KMS-11 (cell line): ENCODE data around the gene INO80C.

ENCODE experiments used
- H2AFZ ChIP-seq: fragments of 200-600 bp; sonication (generic); 2 replicates; pipeline ENCODE4 v1.6.1; 2016; ENCODE audit warnings: antibody characterized with exemption, mixed run types, low read depth
- H3K27ac ChIP-seq: fragments of 200-600 bp; sonication (generic); 2 replicates; pipeline ENCODE4 v1.6.1; 2016; ENCODE audit warnings: mild to moderate bottlenecking, mixed run types
- H3K27me3 ChIP-seq: fragments of 200-600 bp; sonication (generic); 2 replicates; pipeline ENCODE4 v1.6.1; 2017; ENCODE audit warnings: mild to moderate bottlenecking, low read depth, mixed run types, moderate library complexity; ENCODE audit not compliant: insufficient read depth
- H3K36me3 ChIP-seq: fragments of 200-600 bp; sonication (generic); 2 replicates; pipeline ENCODE4 v1.6.1; 2017; ENCODE audit warnings: mild to moderate bottlenecking, mixed run types; ENCODE audit not compliant: insufficient read depth
- H3K4me1 ChIP-seq: fragments of 200-600 bp; sonication (generic); 2 replicates; pipeline ENCODE4 v1.6.1; 2016; ENCODE audit warnings: mild to moderate bottlenecking, low read depth, mixed run types; ENCODE audit not compliant: poor library complexity, severe bottlenecking
- H3K4me2 ChIP-seq: fragments of 200-600 bp; sonication (generic); 2 replicates; pipeline ENCODE4 v1.7.0; 2016; ENCODE audit warnings: mild to moderate bottlenecking, mixed run types
- H3K4me3 ChIP-seq: fragments of 200-600 bp; sonication (generic); IDR thresholded peaks from 2 replicates; pipeline ENCODE4 v1.6.1; 2017; ENCODE audit warnings: low read depth, low read length, mixed read lengths; ENCODE audit not compliant: insufficient read depth
- H3K79me2 ChIP-seq: fragments of 200-600 bp; sonication (generic); 2 replicates; pipeline ENCODE4 v1.6.1; 2016; ENCODE audit warnings: low read depth, mixed run types; ENCODE audit not compliant: insufficient read depth
- H3K9ac ChIP-seq: fragments of 200-600 bp; sonication (generic); 2 replicates; pipeline ENCODE4 v1.6.1; 2016; ENCODE audit warnings: mild to moderate bottlenecking, mixed run types
- H4K20me1 ChIP-seq: fragments of 200-600 bp; sonication (generic); 2 replicates; pipeline ENCODE4 v1.6.1; 2016; ENCODE audit warnings: mild to moderate bottlenecking, mixed run types; ENCODE audit not compliant: insufficient read depth
- CTCF ChIP-seq: fragments of 200-600 bp; sonication (generic); conservative IDR thresholded peaks from 2 replicates; pipeline ENCODE4 v1.6.1; 2017; ENCODE audit warnings: low read depth, mild to moderate bottlenecking, antibody characterized with exemption, low read length, moderate library complexity, mixed read lengths

INO80C gene

GRCh38 chr18:35435401-35435800 lies 62.4 kb downstream of the INO80C start:
- Histone ChIP-seq H3K4me3 (no peak overlapping the region), H3K27me3 (no peaks in the 10 kb centered on the region), H3K9ac (no peak overlapping the region), H3K27ac (no peak overlapping the region), H4K20me1 (no peaks in the 10 kb centered on the region), H3K36me3 (no peaks in the 10 kb centered on the region), H3K4me1 (no peaks in the 10 kb centered on the region), H3K4me2 (no peak overlapping the region), H3K79me2 (no peaks in the 10 kb centered on the region), H2AFZ (no peak overlapping the region)
- TF ChIP-seq CTCF, result no peak

- H3K79me2 ChIP-seq, result no peaks in the 10 kb centered on the region
- no peaks in the 10 kb centered on the region for H3K27me3 ChIP-seq
- H3K9ac ChIP-seq, result no peak overlapping the region
- H2AFZ ChIP-seq, result no peak overlapping the region
- H3K27ac ChIP-seq, result no peak overlapping the region
- H4K20me1 ChIP-seq, result no peaks in the 10 kb centered on the region
- H3K4me1 ChIP-seq, result no peaks in the 10 kb centered on the region
- no peak overlapping the region for H3K4me2 ChIP-seq
- no peak for TF ChIP-seq CTCF
- H3K4me3 ChIP-seq, result no peak overlapping the region
- no peaks in the 10 kb centered on the region for H3K36me3 ChIP-seq
Measured at GRCh38 chr18:35432565-35433001, 65.2 kb downstream of the INO80C start.

- Histone ChIP-seq H3K4me1 (no peaks in the 10 kb centered on the region), H3K4me3 (no peak overlapping the region), H3K36me3 (no peaks in the 10 kb centered on the region), H3K79me2 (no peaks in the 10 kb centered on the region), H2AFZ (no peak overlapping the region), H3K9ac (no peak overlapping the region), H3K4me2 (no peak overlapping the region), H3K27me3 (no peaks in the 10 kb centered on the region), H3K27ac (no peak overlapping the region), H4K20me1 (no peaks in the 10 kb centered on the region)
- TF ChIP-seq CTCF, result no peak
Measured at GRCh38 chr18:35431374-35431741, 66.4 kb downstream of the INO80C start.

- no peak overlapping the region for H3K9ac ChIP-seq
- H3K4me1 ChIP-seq, result no peaks in the 10 kb centered on the region
- no peaks in the 10 kb centered on the region for H3K27me3 ChIP-seq
- H4K20me1 ChIP-seq, result no peaks in the 10 kb centered on the region
- H3K4me3 ChIP-seq, result no peak overlapping the region
- H3K27ac ChIP-seq, result no peak overlapping the region
- H2AFZ ChIP-seq, result no peak overlapping the region
- no peak for TF ChIP-seq CTCF
- H3K79me2 ChIP-seq, result no peaks in the 10 kb centered on the region
- H3K36me3 ChIP-seq, result no peaks in the 10 kb centered on the region
- H3K4me2 ChIP-seq, result no peak overlapping the region
Measured at GRCh38 chr18:35430721-35431373, 66.9 kb downstream of the INO80C start.
